HG02852 (cell line): ENCODE data around the gene UTP14A.
"Not testable (repeated sequence)": the region's sequence is repeated elsewhere in the genome, so short reads cannot be mapped to it uniquely, and the experiment has no call there.

ENCODE experiments used
- ATAC-seq: cut with Tn5 transposase; IDR thresholded peaks from one replicate; pipeline ENCODE4 v1.9.1; 2021; ENCODE audit warnings: mild to moderate bottlenecking, moderate library complexity; ENCODE audit not compliant: unreplicated experiment

The UTP14A gene, protein sequence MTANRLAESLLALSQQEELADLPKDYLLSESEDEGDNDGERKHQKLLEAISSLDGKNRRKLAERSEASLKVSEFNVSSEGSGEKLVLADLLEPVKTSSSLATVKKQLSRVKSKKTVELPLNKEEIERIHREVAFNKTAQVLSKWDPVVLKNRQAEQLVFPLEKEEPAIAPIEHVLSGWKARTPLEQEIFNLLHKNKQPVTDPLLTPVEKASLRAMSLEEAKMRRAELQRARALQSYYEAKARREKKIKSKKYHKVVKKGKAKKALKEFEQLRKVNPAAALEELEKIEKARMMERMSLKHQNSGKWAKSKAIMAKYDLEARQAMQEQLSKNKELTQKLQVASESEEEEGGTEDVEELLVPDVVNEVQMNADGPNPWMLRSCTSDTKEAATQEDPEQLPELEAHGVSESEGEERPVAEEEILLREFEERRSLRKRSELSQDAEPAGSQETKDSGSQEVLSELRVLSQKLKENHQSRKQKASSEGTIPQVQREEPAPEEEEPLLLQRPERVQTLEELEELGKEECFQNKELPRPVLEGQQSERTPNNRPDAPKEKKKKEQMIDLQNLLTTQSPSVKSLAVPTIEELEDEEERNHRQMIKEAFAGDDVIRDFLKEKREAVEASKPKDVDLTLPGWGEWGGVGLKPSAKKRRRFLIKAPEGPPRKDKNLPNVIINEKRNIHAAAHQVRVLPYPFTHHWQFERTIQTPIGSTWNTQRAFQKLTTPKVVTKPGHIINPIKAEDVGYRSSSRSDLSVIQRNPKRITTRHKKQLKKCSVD

DNA sequence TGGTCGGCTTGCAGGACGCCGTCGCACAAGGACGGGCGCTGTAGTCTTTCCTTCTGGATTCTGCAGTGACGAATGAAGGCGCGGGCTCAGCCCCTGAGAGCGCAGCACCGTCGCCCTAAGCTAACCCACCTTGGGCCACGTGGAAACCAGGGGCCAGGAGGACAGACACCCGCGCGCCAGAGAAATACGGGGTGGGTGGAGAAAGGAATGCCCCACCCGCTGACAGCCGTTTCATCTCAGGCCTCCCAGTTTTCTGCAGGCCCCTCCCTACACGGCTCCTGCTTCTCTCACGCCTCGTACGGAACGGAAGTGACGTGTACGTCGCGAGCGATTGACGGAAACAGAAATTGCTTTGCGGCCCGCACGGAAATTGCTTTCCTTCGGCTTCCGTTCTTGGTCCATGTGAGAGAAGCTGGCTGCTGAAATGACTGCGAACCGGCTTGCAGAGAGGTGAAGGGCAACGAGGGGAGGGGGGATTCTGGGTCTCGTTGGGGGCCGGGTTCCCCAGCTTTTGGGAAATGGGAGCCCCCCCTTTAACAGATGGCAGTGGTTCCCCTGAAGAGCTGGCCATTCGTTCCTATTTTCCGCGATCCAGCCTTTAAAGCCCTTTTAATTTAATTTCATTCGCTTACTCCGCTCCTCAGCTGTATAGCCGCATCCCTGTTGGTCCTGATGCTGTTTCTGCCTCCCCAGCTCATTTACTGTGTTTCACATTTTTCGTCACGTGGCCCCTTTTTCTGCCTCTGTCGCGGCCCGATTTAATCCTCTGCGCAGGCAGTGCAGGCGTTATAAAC lies at the start of gene UTP14A:
UTP14A (plus strand) TSS at position 378 of the 794 bp plus-strand sequence; CDS start at position 425, 47 bp downstream.
- peak; percentile 97 for ATAC-seq

DNA sequence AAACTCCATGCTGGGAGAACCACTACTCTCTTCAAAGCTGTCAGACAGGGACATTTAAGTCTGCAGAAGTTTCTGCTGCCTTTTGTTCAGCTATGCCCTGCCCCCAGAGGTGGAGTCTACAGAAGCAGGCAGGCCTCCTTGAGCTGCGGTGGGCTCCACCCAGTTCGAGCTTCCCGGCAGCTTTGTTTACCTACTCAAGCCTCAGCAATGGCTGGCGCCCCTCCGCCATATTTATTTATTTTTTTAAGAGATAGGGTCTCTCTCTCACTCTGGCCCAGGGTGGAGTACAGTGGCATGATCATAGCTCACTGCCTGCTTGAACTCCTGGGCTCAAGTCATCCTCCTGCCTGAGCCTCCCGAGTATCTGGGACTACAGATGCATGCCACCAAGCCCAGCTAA lies 46.8 kb upstream of the UTP14A start:
- not testable (repeated sequence) for ATAC-seq

DNA sequence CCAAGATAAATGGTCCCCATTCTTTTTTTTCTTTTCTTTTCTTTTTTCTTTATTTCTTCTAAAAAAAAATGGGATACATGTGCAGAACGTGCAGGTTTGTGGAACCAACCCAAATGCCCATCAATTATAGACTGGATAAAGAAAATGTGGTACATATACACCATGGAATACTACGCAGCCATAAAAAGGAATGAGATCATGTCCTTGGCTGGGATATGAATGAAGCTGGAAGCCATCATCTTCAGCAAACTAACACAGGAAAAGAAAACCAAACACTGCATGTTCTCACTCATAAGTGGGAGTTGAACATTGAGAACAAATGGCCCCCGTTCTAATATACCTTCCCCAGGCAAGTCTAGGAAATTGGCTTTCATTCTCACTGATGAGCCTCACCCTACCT lies 39.6 kb upstream of the UTP14A start:
- ATAC-seq = not testable (repeated sequence)

DNA sequence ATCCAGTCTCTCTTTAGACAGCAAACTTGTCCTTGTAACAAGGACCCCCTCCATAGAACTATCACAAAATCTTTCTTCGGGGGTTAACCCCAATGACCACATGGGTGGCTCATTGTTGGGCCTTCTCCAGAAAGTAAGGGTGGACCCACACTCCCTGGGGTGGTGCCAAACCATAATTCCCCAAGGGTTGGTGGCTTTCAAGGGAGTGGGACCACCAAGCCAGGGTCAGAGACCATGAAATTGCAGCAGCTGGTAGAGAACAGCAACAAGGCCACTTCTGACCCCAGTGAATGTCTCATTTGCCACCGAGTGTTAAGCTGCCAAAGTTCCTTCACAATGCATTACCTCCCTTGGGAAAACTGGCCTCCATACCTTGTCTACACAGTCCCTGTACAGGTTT lies 33.4 kb upstream of the UTP14A start:
- no peak for ATAC-seq

DNA sequence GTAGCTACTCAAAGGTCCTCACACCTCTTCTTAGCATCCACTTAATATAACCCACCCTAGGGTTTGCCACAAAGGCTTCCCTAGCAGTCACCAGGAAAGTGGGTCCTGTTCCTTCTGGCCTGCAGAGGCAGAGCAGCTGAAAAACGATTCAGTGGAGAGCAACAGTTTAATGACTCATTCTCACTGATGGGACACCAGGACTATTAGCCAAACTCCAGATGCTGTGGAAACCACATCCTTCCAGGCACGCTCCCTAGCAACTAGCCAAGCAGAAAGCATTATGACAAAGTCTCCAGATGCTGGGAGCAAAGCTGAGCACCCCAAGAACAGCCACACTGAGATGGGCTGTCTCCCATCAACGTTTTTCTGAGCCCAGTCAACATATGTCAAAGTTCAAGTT lies 30.3 kb upstream of the UTP14A start:
- ATAC-seq = no peak

DNA sequence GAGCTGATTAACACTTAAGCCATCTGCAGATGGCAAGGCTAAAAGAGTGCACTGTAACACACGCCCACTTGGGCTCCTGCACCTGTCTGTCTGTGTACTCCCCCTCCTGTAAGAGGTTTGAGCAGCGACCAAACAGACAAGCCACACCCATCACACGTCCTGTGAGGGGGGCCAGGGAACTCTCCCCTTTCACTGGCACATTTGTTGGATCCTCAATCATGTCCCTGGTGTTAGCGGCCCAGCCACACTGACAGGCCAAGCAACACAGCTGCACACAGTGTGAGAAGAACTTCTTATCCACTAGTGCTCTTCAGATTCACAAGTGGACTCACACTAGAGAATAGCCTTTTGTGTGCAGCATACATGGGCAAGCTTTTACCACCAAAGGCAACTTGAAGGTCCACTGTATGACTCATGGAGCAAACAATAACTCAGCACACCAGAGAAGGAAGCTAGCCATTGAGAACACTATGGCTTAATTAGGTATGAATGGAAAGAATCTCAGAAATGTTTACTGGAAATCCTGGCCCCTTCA lies 29.1 kb upstream of the UTP14A start:
- no peak for ATAC-seq

DNA sequence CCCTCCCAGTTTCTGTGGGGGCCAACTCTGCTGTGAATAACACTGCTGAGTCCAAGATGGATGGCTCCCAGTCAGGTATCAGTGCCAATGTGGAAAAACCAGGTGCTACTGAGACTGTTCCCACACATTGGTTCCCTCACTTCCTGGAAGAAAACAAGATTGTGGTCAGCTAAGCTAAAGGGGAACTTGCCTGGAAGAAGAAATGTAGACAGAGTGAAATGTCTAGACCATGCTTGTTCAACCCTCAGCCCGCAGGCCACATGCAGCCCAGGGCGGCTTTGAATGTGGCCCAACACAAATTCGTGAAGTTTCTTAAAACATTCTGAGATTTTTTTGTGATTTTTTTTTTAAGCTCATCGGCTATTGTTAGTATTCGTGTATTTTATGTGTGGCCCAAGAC lies 28.6 kb upstream of the UTP14A start:
- no peak for ATAC-seq

DNA sequence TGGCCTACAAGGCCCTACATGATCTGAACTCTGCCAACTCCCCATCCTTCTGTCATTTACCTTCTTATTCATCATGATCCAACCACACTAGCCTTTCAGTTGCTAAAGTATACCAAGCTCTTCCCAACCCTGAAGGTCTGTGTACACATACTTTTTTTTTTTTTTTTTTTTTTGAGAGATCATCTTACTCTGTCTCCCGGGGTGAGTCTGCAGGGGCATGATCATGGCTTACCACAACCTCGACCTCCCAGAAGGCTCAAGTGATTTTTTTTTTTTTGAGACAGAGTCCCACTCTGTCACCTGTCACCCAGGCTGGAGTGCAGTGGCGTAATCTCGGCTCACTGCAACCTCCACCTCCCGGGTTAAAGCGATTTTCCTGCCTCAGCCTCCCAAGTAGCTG lies 5.9 kb upstream of the UTP14A start:
- no peak for ATAC-seq

DNA sequence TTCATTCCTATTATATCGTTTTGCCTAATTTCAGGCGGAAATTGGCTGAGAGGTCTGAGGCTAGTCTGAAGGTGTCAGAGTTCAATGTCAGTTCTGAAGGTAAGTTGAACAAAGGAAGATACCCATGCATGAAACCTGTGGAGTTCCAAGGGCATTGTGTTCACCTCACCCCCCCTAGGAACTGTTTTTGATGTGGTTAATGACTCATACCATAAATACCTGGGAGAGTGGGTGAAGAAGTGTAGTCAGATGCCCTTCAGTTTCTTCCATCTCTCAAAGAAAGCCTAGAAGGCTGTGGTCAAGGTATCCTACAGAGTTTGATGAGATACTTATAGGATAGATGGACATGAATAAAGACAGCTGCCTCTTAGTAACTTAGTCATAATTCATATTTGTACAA lies 2.7 kb downstream of the UTP14A start:
- no peak for ATAC-seq

DNA sequence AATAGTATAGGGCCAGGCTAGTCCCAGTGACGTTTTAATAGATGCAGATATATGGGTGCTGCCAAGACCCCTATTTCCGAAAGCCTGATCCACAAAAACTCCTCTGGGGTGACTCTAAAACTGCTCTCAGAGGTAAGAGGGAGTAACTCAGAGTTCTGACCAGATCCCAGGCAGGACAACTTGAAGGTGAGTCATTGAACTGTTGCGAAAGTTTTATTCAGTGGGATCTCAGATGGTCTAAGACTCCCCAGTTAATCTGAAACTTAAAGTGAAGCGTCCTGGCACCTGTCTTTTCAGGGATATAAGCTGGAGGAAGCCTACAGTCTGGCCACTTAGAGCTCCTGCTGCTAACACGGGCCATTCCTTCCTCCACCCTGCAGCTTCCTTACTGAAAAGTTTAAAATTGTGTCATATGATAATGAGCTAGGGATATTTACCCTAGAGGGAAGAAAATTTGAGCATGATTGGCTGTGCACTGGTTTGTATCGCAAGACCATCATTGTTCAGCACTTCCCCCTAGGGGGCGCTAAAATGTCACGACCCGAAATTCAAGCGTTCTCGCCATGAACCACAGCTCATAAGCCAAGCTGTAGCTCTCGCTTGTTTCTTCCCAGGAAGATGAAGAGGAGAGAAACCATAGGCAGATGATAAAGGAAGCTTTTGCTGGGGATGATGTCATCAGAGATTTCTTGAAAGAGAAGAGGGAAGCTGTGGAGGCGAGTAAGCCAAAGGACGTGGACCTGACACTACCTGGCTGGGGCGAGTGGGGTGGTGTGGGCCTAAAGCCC lies 19.5 kb downstream of the UTP14A start:
- peak; percentile 54 for ATAC-seq

DNA sequence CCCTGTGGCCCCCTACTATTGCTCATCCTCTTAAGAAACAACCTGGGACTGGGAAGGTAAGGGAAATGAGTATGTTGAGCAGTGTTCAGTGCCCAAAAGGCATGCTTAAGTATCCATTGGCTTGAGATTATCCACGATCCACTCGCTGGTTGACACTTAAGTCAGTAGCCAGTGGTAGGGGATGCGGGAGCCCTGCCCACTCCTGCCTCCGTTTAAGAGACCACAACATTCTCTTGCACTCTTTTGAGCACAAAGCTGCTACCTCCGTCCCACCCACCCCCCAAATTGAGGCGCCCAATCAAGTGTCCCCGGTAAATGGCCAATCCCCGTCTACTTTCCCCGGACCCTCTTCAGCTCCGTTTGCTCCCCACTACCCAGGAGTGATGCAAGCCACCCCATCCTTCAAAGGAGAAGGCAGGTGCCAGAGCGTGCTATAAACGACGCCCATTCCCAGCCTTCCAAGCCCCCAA lies 25.0 kb downstream of the UTP14A start:
- peak; percentile 4 for ATAC-seq

DNA sequence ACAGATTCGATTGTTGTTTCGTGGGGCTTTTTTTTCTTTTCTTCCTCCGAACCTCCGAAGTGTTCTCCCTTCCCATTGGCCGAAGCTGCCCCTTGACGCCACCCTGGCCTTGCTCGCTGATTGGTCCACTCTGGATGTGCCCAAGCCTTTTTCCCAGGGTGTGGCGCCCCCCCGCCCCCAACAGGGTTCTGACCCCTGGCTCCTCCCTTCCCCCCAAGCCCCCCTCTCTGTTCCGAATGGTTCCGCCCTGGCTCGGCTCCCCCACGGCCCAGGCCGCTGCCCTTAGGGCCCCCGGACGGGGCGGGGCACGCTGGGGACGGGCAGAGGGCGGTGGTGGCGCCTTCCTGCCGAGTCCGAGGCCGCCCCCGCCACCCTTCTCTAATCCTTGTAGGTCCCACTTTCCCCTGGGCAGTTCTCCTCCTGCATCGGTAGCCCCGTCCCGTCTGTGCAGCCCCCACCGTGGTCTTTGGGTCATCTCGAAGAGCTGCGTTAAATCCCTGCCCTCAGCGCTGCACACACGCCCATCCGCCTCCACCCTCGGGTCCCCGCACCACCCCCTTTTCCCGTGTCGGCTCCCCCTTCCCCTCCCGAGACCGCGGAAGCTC lies 25.5 kb downstream of the UTP14A start:
- ATAC-seq = peak; percentile 67

DNA sequence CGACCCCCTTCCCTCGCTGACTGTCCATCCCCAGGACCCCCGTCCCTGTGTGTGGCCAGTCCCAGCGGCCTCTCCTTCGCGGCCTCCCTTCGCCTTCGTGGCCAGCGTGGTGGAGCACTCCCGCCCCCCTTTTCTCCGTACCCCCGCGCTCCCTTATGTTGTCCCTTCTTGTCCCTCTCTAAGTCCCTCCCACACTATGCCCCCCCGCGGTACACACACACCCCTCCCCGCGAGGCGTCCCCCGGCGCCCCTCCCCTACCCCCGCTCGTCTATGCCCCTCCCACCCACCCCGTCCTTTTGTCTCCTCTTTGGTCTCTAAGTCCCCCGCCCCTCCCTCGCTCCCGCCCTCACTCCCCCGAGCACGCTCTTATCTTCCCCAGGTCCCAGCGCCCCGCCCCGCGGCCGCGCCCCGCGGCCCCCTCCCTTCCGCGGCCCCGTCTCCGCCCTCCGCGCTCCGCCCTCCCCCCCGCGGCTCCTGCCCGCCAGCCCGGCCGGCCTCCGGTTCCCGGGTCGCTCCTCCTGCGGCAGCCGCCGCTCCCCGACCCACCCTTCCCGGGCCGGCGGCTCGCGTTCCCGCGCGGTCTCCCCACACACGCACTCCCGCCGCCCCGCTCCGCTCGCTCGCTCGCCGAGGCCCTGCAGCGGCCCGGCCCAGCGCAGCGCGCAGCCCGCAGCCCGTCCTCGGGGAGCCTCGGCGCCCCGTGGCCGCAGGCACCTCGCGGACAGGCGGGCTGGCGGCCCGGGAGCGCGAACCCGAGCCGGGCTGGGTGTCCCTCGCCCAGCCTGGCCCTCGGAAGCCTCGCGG lies 26.3 kb downstream of the UTP14A start:
- ATAC-seq = peak; percentile 44

DNA sequence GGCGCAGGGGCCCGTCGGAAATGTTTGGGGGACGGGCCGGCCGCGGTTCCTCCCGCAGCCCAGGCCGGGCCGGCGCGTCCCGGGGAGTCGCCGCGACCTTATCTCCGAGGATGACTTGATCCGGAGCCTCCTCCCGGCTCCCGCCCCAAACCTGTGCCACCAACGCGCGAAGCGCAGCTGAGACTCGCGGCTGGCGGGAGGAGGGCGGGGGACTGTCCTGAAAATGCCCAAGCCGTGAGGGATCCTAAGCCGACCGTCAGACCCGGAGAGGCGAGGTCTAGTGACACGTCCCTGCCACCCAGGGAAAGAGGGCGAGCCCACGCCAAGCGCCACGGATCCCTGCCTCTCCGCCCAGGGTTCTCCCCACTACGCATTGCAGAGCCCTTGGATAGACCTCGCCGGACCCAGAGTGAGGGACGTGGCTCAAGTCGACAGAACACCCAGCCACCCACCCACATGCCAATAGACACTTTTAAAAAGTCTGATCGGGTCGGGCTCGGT lies 26.9 kb downstream of the UTP14A start:
- peak; percentile 6 for ATAC-seq

DNA sequence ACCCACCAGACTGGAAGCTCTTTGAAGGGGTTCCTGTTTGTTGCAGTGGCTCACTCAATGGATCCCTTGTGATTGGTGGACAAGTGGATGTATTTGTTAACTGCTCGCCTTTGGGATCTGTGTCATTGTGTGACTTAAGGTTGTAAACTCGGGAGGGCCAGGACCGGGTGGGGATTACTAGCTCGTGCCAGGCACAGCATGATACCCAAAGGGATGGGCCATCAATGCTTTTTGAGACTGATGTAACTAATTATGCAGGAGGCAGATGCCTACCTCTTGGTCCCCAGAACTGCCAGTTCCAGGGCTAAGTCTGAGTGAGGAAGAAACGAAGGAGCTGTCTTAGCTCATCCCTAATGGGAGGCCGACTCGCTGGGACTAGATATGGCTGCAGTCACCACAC lies 27.7 kb downstream of the UTP14A start:
- no peak for ATAC-seq

DNA sequence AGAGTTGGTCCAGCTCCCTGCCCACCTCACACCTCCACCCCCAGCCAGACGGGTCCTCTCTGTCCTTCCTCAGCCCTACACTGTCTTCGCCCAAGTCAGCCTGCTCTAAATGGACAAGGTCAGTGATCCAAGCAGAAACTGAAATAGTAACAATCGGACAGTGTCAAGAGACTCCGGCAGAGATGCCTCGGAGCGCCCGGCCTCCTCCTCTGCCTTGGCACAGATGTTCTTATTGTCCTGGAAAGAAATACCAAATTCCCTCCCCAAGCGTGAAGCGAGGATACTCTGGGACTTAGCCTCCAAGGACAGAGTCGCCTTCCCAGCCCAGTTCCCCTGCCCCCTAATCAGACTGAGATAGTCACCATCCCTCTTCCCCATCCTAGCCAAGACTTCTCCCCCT lies 28.5 kb downstream of the UTP14A start:
- no peak for ATAC-seq

DNA sequence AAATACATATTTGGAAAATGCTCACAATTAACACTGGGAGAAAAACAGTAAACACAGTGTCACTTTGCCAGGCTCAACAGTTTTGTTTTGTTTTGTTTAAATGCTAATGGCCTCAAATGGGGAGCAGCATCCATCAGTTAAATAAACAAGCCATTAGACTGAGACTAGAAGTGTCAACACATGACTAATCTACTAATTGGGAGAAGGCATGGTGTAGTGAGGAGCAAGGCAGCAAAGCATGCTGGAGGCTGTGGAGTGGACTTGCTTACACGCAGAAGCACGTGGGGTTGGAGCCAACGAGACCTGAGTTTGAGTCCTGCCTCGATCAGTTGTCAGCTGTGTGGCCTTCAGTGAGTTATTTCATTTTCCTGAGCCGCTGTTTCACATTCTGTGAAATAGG lies 29.0 kb downstream of the UTP14A start:
- no peak for ATAC-seq

DNA sequence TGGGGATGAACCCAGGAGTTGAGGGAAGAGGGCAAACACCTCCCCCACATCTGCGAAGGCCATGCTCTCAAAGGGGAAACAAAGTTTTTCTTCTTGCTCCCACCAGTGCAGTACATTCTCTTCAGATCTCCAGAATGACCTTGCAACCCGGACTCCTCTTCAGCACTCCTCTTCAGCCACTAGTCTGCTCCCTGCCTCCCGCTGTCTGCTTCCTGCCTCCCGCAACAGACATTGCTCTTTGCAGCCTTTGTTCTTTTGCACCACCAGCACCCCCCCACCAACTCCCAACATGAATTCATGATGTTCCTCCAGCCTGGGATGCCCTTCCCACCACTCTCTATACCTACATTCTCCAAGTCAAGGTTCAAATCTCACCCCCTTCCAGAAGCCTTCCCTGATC lies 32.1 kb downstream of the UTP14A start:
- ATAC-seq = no peak

DNA sequence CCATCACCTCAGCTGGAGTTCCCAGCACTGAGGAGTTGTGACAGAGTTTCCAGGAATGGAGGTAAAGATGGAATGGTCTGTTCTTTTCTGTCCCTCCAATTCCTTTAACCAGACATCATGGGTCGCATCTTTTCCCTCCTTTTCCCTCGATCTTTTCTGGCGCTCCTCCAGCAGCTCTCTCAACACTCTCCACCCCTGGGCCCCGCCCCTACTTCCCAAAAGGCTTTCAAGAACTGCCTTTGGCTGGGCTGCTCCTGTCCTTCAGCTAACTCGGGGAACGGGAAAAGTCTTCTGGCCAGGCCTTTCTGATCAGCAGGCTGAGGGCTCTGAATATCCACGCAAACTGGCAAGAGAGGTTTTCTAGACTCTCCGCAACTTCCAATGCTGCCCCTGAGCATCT lies 34.0 kb downstream of the UTP14A start:
- ATAC-seq = no peak
